Thymus (tissue), 11 donors: ENCODE results near the gene ANP32A. TPM values are rescaled to one million over a fixed set of nuclear protein-coding genes. Genes with fewer than 3 reads are reported as not detected.
A peak's percentile ranks its signal among the peaks of the same experiment; 100 is the strongest.

ENCODE experiments used
- DNase-seq, 9 donors: peaks; one replicate each; pipeline ENCODE4 v3.0.0-alpha.2; 2013; ENCODE audit warnings: low spot score in 9 of 9, low read depth in 6 of 9, missing footprints in 1 of 9
- H3K27ac ChIP-seq, 2 donors: one replicate each; pipeline ENCODE4 v1.5.1; 2013; ENCODE audit warnings: control low read depth in 1 of 2, low read depth in 1 of 2, low read length in 1 of 2, mild to moderate bottlenecking in 1 of 2, moderate library complexity in 1 of 2
- H3K27me3 ChIP-seq, 2 donors: one replicate each; pipeline ENCODE4 v1.5.1; 2013; ENCODE audit warnings: low read length in 1 of 2; ENCODE audit not compliant: control insufficient read depth in 2 of 2, insufficient read depth in 1 of 2
- H3K36me3 ChIP-seq, 2 donors: one replicate each; pipeline ENCODE4 v1.5.1; 2013; ENCODE audit warnings: low read length in 1 of 2, mild to moderate bottlenecking in 1 of 2, moderate library complexity in 1 of 2; ENCODE audit not compliant: control insufficient read depth in 2 of 2, insufficient read depth in 2 of 2
- H3K4me1 ChIP-seq, 2 donors: one replicate each; pipeline ENCODE4 v1.5.1; 2013; ENCODE audit warnings: low read length in 2 of 2; ENCODE audit not compliant: control insufficient read depth in 2 of 2, insufficient read depth in 2 of 2
- H3K4me3 ChIP-seq, 2 donors: one replicate each; pipeline ENCODE4 v1.5.1; 2013; ENCODE audit warnings: low read length in 2 of 2, control low read depth in 1 of 2, mild to moderate bottlenecking in 1 of 2
- H3K9me3 ChIP-seq, 2 donors: one replicate each; pipeline ENCODE4 v1.5.1; 2013; ENCODE audit warnings: low read length in 1 of 2, mild to moderate bottlenecking in 1 of 2; ENCODE audit not compliant: control insufficient read depth in 2 of 2, insufficient read depth in 1 of 2
- WGBS: extraction: QIAGEN DNeasy Blood & Tissue Kit; methylation state at CpG from one replicate; pipeline ENCODE4 v1.1.7; 2013; 5-methylcytosine and 5-hydroxymethylcytosine counted together
- polyA plus RNA-seq: library from polyadenylated mRNA; stranded (reverse); fragments of 200-250 nt; gene quantifications from one replicate; pipeline ENCODE4 v1.2.3, GENCODE V29; 2013
- total RNA-seq: library from RNA; stranded (reverse); fragments of 120-200 nt; gene quantifications from one replicate; pipeline ENCODE4 v1.2.4, GENCODE V29; 2013
- donor health status: healthy.

The ANP32A gene
- total and polyA plus RNA-seq, 2 donors: 115 to 142 TPM

- Histone ChIP-seq H3K27me3 (no peaks in the 10 kb centered on the region), H3K36me3 (peaks cover 78 to 91% of the 10 kb centered on the region in 2 donors), H3K27ac (no peak overlapping the region), H3K4me3 (no peak overlapping the region), H3K9me3 (no peaks in the 10 kb centered on the region), H3K4me1 (peaks cover 13 to 47% of the 10 kb centered on the region in 2 donors)
- WGBS: 84% methylated on average over 9 of the region's 9 CpGs
- DNase-seq: peak in 6 of 9 donors; percentile 52 to 80 (median 62)
These were observed 37.3 kb downstream of the ANP32A start for GRCh38 chr15:68783226-68784058.

- H3K4me3 ChIP-seq: no peak overlapping the region
- peaks cover 72 to 89% of the 10 kb centered on the region in 2 donors for H3K36me3 ChIP-seq
These were observed 38.0 kb downstream of the ANP32A start for GRCh38 chr15:68782589-68783161.

GRCh38 chr15:68781766-68782588 is 38.7 kb downstream of the ANP32A start:
- Histone ChIP-seq H3K27me3 (no peaks in the 10 kb centered on the region), H3K4me1 (peaks cover 9 to 33% of the 10 kb centered on the region in 2 donors), H3K27ac (peak overlapping the region in 1 of 2 donors; percentile 66), H3K9me3 (no peaks in the 10 kb centered on the region), H3K4me3 (no peak overlapping the region), H3K36me3 (peaks cover 65 to 87% of the 10 kb centered on the region in 2 donors)
- DNase-seq: peak in 1 of 9 donors; percentile 49
- 52% methylated on average over 17 of the region's 17 CpGs for WGBS

More at GRCh38 chr15:68782589-68783161, 38.0 kb downstream of the ANP32A start:
- Histone ChIP-seq H3K27me3 (no peaks in the 10 kb centered on the region), H3K9me3 (no peaks in the 10 kb centered on the region), H3K4me1 (peaks cover 9 to 40% of the 10 kb centered on the region in 2 donors), H3K27ac (peak overlapping the region in 1 of 2 donors; percentile 33)
- no peak for DNase-seq
- WGBS: 74% methylated on average over 12 of the region's 12 CpGs

GRCh38 chr15:68781217-68781616 is 39.5 kb downstream of the ANP32A start:
- peaks cover 62 to 82% of the 10 kb centered on the region in 2 donors for H3K36me3 ChIP-seq
- no peak for DNase-seq
- H3K27ac ChIP-seq: no peak overlapping the region
- H3K4me3 ChIP-seq: no peak overlapping the region
- H3K4me1 ChIP-seq: peaks cover 9 to 28% of the 10 kb centered on the region in 2 donors
- no peaks in the 10 kb centered on the region for H3K9me3 ChIP-seq
- H3K27me3 ChIP-seq: no peaks in the 10 kb centered on the region

- H3K27me3 ChIP-seq: no peaks in the 10 kb centered on the region
- H3K4me1 ChIP-seq: peaks cover 9 to 20% of the 10 kb centered on the region in 2 donors
- no peak for DNase-seq
- no peak overlapping the region for H3K27ac ChIP-seq
- WGBS: 95% methylated on average over 9 of the region's 9 CpGs
- no peaks in the 10 kb centered on the region for H3K9me3 ChIP-seq
- H3K36me3 ChIP-seq: peaks cover 39 to 59% of the 10 kb centered on the region in 2 donors
- no peak overlapping the region for H3K4me3 ChIP-seq
These were observed 41.8 kb downstream of the ANP32A start for GRCh38 chr15:68778876-68779275.

GRCh38 chr15:68776477-68777270 is 44.0 kb downstream of the ANP32A start:
- H3K27me3 ChIP-seq: no peaks in the 10 kb centered on the region
- DNase-seq: no peak
- peaks cover 19 to 37% of the 10 kb centered on the region in 2 donors for H3K36me3 ChIP-seq
- H3K4me3 ChIP-seq: no peak overlapping the region
- H3K27ac ChIP-seq: no peak overlapping the region
- WGBS: 91% methylated on average over 10 of the region's 10 CpGs
- peaks cover 0 to under 1% of the 10 kb centered on the region in 2 donors for H3K4me1 ChIP-seq
- no peaks in the 10 kb centered on the region for H3K9me3 ChIP-seq

GRCh38 chr15:68775671-68776476 is 44.8 kb downstream of the ANP32A start:
- WGBS: 95% methylated on average over 8 of the region's 8 CpGs
- Histone ChIP-seq H3K36me3 (peaks cover 15 to 29% of the 10 kb centered on the region in 2 donors), H3K27me3 (no peaks in the 10 kb centered on the region), H3K27ac (no peak overlapping the region), H3K9me3 (no peaks in the 10 kb centered on the region), H3K4me1 (no peaks in the 10 kb centered on the region), H3K4me3 (no peak overlapping the region)
- no peak for DNase-seq

- Histone ChIP-seq H3K4me3 (no peak overlapping the region), H3K27me3 (no peaks in the 10 kb centered on the region), H3K27ac (no peak overlapping the region), H3K4me1 (no peaks in the 10 kb centered on the region), H3K9me3 (no peaks in the 10 kb centered on the region), H3K36me3 (peaks cover 8 to 23% of the 10 kb centered on the region in 2 donors)
- 95% methylated on average over 3 of the region's 3 CpGs for WGBS
- DNase-seq: no peak
These were observed 45.5 kb downstream of the ANP32A start for GRCh38 chr15:68775236-68775577.
